GM06990 (cell line): ENCODE measurements around the gene TTYH2.

Source experiments
- DNase-seq: peaks from one replicate; pipeline ENCODE4 v3.0.0-alpha.2; 2011; ENCODE audit not compliant: insufficient read length; ENCODE audit errors: extremely low read depth
- H3K27me3 ChIP-seq: replicated peaks from 2 replicates; pipeline ENCODE4 v1.6.0; 2011; ENCODE audit warnings: low read length; ENCODE audit not compliant: control insufficient read depth, insufficient read depth
- H3K36me3 ChIP-seq: 2 replicates; pipeline ENCODE4 v1.5.1; 2011; ENCODE audit warnings: low read length; ENCODE audit not compliant: control insufficient read depth, insufficient read depth
- H3K4me3 ChIP-seq: replicated peaks from 2 replicates; pipeline ENCODE4 v1.5.1; 2011; ENCODE audit warnings: low read depth, mild to moderate bottlenecking, control low read depth, low read length
- TF ChIP-seq, protein P1 (sequence below): IDR thresholded peaks from 2 replicates; pipeline ENCODE4 v1.5.1; 2011; ENCODE audit warnings: low read length, control low read depth, mild to moderate bottlenecking, inconsistent platforms; ENCODE audit not compliant: insufficient read depth, poor library complexity, severe bottlenecking

The TTYH2 gene

DNA sequence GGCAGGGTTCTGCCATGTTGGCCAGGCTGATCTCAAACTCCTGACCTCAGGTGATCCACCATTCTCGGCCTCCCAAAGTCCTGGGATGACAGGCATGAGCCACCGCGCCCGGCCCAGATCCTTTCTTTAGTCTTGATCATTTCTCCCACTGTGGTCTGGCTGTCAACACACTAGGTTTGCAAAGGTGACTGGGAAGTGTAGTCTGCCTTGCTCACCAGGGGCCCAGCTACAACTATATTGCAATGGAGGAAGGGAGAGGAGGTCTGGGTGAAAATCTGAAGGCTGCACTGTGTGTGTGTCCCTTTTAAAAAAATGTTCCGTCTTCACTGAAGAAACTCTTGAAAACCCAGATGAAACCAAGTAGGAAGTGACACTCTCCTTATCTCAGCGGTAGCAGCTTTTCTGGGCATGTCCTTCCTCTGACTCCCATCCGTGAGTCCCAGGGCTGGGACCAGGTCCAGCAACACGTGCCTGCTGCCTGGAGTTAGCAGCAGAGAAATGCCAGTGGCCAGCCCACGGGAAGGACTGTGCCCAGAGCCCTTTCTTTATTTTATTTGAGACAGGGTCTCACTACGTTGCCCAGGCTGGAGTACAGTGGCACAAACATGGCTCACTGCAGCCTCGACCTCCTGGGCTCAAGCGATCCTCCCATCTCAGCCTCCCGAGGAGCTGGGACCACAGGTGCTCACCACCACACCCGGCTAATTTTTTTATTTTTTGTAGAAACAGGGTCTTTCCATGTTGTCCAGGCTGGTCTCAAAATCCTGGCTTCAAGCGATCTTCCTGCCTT lies 94.8 kb downstream of the TTYH2 start:
- no peak for DNase-seq
- H3K4me3 ChIP-seq = no peak overlapping the region
- TF ChIP-seq, protein P1, sequence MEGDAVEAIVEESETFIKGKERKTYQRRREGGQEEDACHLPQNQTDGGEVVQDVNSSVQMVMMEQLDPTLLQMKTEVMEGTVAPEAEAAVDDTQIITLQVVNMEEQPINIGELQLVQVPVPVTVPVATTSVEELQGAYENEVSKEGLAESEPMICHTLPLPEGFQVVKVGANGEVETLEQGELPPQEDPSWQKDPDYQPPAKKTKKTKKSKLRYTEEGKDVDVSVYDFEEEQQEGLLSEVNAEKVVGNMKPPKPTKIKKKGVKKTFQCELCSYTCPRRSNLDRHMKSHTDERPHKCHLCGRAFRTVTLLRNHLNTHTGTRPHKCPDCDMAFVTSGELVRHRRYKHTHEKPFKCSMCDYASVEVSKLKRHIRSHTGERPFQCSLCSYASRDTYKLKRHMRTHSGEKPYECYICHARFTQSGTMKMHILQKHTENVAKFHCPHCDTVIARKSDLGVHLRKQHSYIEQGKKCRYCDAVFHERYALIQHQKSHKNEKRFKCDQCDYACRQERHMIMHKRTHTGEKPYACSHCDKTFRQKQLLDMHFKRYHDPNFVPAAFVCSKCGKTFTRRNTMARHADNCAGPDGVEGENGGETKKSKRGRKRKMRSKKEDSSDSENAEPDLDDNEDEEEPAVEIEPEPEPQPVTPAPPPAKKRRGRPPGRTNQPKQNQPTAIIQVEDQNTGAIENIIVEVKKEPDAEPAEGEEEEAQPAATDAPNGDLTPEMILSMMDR = no peak

DNA sequence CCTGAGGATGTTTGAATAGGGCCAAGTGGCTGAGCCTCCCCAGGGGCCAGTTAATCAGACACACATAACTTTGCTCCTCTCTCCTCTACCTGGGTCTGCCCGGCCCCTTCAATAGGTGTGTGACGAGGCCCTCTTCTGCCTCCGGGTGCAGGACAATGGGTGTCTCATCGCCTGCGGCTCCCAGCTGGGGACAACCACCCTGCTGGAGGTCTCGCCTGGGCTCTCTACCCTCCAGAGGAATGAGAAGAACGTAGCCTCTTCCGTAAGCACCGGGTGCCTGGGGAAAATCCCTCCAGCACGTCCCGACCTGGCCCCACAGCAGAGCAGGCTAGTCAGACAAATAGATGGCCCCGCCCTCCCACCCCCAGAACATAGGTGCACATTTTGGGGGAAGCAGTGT lies 96.5 kb downstream of the TTYH2 start:
- H3K36me3 ChIP-seq = no peaks in the 10 kb centered on the region
- no peaks in the 10 kb centered on the region; the same call in none of the 2 replicates for H3K27me3 ChIP-seq
- TF ChIP-seq, protein P1 = no peak
- no peak overlapping the region for H3K4me3 ChIP-seq
- no peak for DNase-seq

More for the DNA sequence above, 94.8 kb downstream of the TTYH2 start:
- no peaks in the 10 kb centered on the region for H3K36me3 ChIP-seq
- H3K27me3 ChIP-seq = no peaks in the 10 kb centered on the region; the same call in none of the 2 replicates
